Measurements from ENCODE around the gene SEC24C.

- TF ChIP-seq CTCF (IDR thresholded peaks at IDR 0.05), result no peak
- no peak for TF ChIP-seq POLR2A (IDR thresholded peaks at IDR 0.05)
These were observed 19.2 kb downstream of the SEC24C start for GRCh38 chr10:73763343-73763742.

All from right lobe of liver (tissue), 4 donors.